ENCODE results near the gene FHOD3. TPM values are rescaled to one million over a fixed set of nuclear protein-coding genes. Genes with fewer than 3 reads are reported as not detected.

Gene FHOD3
- total and polyA plus RNA-seq, 9 of the 15 experiments (the other 6 are each of a cell fraction or from before 2014, with no cell fraction given), result 0.11 TPM; not detected in 8

GRCh38 chr18:36744261-36744876 lies 446.9 kb downstream of the FHOD3 start:
- Histone ChIP-seq H3K27me3 (ENCODE audit: control insufficient read depth in 2 of 2, insufficient read depth in 2 of 2, low read length in 2 of 2) (peaks cover 2 to 30% of the 10 kb centered on the region in 2 experiments; a peak in 4 of 5 replicates), H3K4me1 (replicated peaks in 1 of 2; ENCODE audit: control insufficient read depth in 2 of 2, insufficient read depth in 2 of 2, low read length in 2 of 2) (no peaks in the 10 kb centered on the region), H3K79me2 (ENCODE audit: control insufficient read depth, insufficient read depth, low read length) (no peaks in the 10 kb centered on the region), H3K4me3 (no peak overlapping the region), H3K36me3 (ENCODE audit: control insufficient read depth, insufficient read depth, low read length) (no peaks in the 10 kb centered on the region), H3K27ac (ENCODE audit: extremely low read depth, low read depth, low read length) (no peak overlapping the region), H3K9ac (ENCODE audit: insufficient read depth in 1 of 2, low read depth in 2 of 2, low read length in 2 of 2) (no peak overlapping the region; a peak in 1 of 4 replicates), H3K9me3 (replicated peaks; ENCODE audit: control insufficient read depth, insufficient read depth, low read depth, low read length) (no peaks in the 10 kb centered on the region), H4K20me1 (replicated peaks; ENCODE audit: control insufficient read depth, insufficient read depth, low read length) (no peaks in the 10 kb centered on the region), H2AFZ (ENCODE audit: low read depth, low read length) (no peak overlapping the region), H3K9me1 (ENCODE audit: control insufficient read depth, insufficient read depth, low read length) (no peaks in the 10 kb centered on the region), H3K4me2 (ENCODE audit: insufficient read depth, low read length) (no peak overlapping the region)
- BruUV-seq (replicated peaks), result no TSS peak
- ATAC-seq (peak; percentile 17), FAIRE-seq (no peak), DNase-seq (ENCODE audit: extremely low read depth in 1 of 4, low spot score in 3 of 4) (no peak)
- intact Hi-C loops (cut with micrococcal nuclease) (no loop called here), in situ Hi-C loops (cut with MboI) (loop anchor here (5.0 kb wide), 1 partner anchor 47 kb away; no protein-coding TSS in a partner anchor)
- CTCF ChIA-PET (ENCODE audit: low intra/inter-chr PET ratio), result no interaction called here
- POLR2A ChIA-PET, result interaction anchor here (0.7 to 1.2 kb wide), 2 partner anchors 15 to 36 kb away, joined by 3 to 4 read pairs; no protein-coding TSS in a partner anchor
- 5% methylated on average over 6 of the region's 6 CpGs for WGBS (ENCODE audit: insufficient coverage, low coverage, missing lambda C conversion rate)
- TF ChIP-seq MYC (IDR thresholded peaks at IDR 0.05; ENCODE audit: low read depth, low read length) (no peak), MYC (CRISPR knock-in tag; IDR thresholded peaks at IDR 0.05; ENCODE audit: borderline replicate concordance, low read depth) (no peak), PRMT5 (CRISPR knock-in tag; IDR thresholded peaks at IDR 0.05) (no peak), DNMT1 (IDR thresholded peaks at IDR 0.05) (no peak), RBM22 (IDR thresholded peaks at IDR 0.05; ENCODE audit: low read depth, low read length, poor library complexity, severe bottlenecking) (no peak), CBX2 (IDR thresholded peaks at IDR 0.05; ENCODE audit: insufficient read depth, low read length, poor library complexity, severe bottlenecking) (no peak), ETS1 (conservative IDR thresholded peaks at IDR 0.05; ENCODE audit: control insufficient read depth, low read depth, low read length) (no peak), ZNF253 (CRISPR knock-in tag; conservative IDR thresholded peaks at IDR 0.05) (no peak), E2F3 (CRISPR knock-in tag; IDR thresholded peaks at IDR 0.05) (no peak), NEUROD1 (IDR thresholded peaks at IDR 0.05; ENCODE audit: borderline replicate concordance, low read depth, low read length, partially characterized antibody) (no peak), KDM4B (IDR thresholded peaks at IDR 0.05; ENCODE audit: borderline replicate concordance in 2 of 2, low read depth in 1 of 2) (no peak), CHAMP1 (IDR thresholded peaks at IDR 0.05) (no peak)
- TF ChIP-seq, protein P1, sequence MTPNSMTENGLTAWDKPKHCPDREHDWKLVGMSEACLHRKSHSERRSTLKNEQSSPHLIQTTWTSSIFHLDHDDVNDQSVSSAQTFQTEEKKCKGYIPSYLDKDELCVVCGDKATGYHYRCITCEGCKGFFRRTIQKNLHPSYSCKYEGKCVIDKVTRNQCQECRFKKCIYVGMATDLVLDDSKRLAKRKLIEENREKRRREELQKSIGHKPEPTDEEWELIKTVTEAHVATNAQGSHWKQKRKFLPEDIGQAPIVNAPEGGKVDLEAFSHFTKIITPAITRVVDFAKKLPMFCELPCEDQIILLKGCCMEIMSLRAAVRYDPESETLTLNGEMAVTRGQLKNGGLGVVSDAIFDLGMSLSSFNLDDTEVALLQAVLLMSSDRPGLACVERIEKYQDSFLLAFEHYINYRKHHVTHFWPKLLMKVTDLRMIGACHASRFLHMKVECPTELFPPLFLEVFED (CRISPR knock-in tag; conservative IDR thresholded peaks at IDR 0.05), result no peak

All from K562 (cell line).